ENCODE data around the gene AICDA.

Gene AICDA

DNA sequence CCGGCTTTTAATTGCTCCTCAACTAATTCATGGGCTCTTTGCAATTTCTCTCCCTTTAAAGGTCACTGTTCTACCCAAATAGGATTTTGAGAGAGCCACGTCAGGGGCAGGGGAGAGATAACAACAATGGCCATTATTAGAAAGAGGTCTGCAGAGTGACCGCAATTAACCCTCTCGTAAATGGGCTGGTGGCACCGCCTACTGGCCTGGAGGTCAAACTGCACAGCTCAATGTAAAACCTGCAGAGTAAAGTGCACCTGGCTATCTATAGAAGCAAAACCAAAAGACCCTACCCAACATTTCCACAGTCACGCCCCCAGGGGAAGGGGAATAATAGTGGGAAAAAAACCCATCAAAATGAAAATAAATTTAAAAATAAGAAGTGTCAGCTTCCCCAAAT lies 50.3 kb downstream of the AICDA start:
- TF ChIP-seq, protein P1, sequence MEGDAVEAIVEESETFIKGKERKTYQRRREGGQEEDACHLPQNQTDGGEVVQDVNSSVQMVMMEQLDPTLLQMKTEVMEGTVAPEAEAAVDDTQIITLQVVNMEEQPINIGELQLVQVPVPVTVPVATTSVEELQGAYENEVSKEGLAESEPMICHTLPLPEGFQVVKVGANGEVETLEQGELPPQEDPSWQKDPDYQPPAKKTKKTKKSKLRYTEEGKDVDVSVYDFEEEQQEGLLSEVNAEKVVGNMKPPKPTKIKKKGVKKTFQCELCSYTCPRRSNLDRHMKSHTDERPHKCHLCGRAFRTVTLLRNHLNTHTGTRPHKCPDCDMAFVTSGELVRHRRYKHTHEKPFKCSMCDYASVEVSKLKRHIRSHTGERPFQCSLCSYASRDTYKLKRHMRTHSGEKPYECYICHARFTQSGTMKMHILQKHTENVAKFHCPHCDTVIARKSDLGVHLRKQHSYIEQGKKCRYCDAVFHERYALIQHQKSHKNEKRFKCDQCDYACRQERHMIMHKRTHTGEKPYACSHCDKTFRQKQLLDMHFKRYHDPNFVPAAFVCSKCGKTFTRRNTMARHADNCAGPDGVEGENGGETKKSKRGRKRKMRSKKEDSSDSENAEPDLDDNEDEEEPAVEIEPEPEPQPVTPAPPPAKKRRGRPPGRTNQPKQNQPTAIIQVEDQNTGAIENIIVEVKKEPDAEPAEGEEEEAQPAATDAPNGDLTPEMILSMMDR (conservative IDR thresholded peaks at IDR 0.05; ENCODE audit: control insufficient read depth, insufficient read depth, low read depth, low read length), result peak; percentile 36
- H3K4me3 ChIP-seq (ENCODE audit: control insufficient read depth, low read depth, low read length), result no peak overlapping the region

DNA sequence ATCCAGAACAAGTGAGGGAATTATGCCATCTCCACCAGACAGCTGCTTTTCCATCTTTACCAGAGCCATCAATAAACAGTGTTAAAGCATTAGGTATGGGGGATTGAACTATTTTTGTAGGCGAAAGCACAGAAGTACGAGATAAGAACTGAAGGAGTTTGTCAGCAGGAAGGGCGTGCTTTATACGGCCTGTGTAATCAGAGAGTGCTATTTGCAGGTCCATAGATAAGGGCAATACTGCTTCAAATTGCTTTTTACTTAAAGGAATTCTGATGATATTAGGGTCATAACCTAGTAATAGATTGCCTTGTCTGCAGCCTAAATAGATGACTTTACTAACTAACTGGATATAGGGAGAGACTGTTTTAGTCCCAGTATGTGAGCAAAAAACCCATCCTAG lies 51.6 kb downstream of the AICDA start:
- TF ChIP-seq, protein P1 (conservative IDR thresholded peaks at IDR 0.05; ENCODE audit: control insufficient read depth, insufficient read depth, low read depth, low read length), result no peak
- DNase-seq (ENCODE audit: low read depth), result no peak
- no peak overlapping the region for H3K4me3 ChIP-seq (ENCODE audit: control insufficient read depth, low read depth, low read length)

More for the DNA sequence above, 50.3 kb downstream of the AICDA start:
- peak; percentile 11 for DNase-seq (ENCODE audit: low read depth)

DNA sequence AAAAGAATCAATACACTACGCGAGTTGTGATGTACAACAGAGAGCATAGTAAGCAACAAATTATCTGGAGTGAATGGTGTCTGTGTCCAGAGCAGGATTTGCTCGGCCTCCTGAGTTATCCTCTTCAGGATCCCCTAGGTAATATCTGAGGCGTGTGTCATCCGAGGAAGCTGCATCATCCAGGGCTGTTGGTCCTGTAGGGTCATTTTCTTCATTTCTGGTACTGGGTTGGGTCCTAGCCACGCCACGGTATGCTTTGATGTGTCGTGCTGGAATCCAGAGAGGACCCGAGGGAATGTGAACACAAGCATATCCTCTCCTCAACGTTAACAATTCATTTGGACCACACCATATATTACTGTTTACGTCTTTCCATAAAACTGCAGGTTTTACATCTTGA lies 53.0 kb downstream of the AICDA start:
- TF ChIP-seq, protein P1 (conservative IDR thresholded peaks at IDR 0.05; ENCODE audit: control insufficient read depth, insufficient read depth, low read depth, low read length), result no peak
- DNase-seq (ENCODE audit: low read depth), result no peak

DNA sequence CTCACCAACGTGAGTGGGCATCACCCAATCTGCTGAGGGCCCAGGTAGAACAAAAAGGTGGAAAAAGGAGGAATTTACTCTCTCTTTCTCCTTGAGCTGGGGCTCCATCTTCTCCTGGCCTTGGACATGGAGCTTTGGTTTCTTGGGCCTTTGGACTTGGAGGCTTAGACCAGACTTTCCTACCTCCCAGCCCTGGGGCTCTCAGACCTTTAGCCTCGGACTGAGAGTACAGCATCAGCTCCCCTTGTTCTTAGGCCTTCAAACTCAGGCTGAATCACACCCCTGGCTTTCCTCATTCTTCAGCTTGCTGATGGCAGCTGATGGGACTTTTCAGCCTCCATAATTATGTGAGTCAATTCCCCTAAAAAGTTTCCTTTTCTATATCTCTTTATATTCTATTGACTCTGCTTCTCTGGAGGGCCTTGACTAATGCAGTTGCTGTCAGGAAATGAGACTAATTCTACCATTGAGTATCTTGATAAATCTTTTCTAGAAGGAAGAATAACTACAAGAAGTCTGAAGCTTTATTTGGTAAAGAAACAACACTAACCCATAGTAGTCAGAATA lies 56.0 kb downstream of the AICDA start:
- TF ChIP-seq, protein P1 (conservative IDR thresholded peaks at IDR 0.05; ENCODE audit: control insufficient read depth, insufficient read depth, low read depth, low read length), result no peak
- no peak for DNase-seq (ENCODE audit: low read depth)
- no peak overlapping the region for H3K4me3 ChIP-seq (ENCODE audit: control insufficient read depth, low read depth, low read length)

More for the DNA sequence above, 53.0 kb downstream of the AICDA start:
- no peak overlapping the region for H3K4me3 ChIP-seq (ENCODE audit: control insufficient read depth, low read depth, low read length)

DNA sequence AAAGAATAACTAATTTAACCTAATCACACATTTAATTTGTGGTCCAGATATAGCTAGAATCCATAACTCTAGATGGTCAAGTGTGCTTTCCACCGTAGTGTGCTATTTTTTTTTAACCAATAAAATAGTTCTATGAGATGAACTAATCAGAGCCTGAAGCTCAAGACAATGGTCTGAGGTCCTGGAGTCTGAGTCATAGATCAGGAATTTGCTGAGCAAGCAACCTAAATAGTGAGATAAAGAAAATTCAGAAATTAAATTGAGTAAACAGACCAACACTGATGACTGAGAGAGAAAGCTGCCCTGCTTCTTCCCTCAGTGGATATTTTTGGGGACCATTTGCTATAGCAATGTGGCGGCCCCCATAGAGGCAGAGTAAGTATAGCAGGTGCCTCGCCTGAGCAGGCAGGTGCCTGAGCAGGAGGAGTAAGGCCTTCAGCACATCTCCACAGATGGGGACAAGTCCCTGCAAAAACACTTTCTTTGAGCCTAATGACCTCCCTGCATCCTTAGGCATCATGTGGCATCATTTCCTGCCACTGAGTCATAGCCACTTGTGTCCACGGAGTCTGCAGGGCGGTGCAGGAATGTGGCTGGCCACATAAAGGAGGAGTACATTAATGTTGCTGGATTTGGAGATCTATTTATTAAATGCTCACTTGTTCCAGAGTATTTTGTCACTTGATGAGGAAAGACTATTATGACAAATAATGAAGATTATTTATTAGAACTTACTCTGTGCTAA lies 58.0 kb downstream of the AICDA start:
- TF ChIP-seq, protein P1 (conservative IDR thresholded peaks at IDR 0.05; ENCODE audit: control insufficient read depth, insufficient read depth, low read depth, low read length), result no peak
- H3K4me3 ChIP-seq (ENCODE audit: control insufficient read depth, low read depth, low read length), result no peak overlapping the region
- peak; percentile 30 for DNase-seq (ENCODE audit: low read depth)

DNA sequence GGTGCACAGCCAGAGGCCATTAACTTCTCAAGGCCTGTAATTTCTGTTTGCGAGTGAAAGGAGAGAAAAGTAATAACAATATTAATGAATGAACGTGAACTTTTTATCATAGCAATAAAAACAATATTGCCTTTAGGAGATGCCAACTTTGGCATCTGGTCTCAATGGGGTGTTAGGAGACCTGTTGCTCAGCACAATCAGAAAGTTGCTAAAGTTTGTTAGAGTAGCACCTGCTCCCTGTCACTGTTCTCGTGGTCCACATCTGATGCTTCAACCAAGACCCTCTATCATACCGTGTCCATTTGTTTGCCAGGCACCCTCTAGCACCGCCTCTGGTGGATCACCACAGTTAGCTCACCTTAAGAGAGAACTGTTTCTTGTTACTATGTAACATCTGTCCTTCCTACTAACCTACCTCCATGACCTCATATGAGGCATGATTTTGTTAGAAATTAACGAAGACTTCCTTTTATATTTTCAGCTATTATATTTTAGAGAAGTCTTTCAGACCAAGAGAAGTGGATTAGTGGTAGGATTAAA lies 59.5 kb downstream of the AICDA start:
- TF ChIP-seq, protein P1 (conservative IDR thresholded peaks at IDR 0.05; ENCODE audit: control insufficient read depth, insufficient read depth, low read depth, low read length), result no peak
- no peak for DNase-seq (ENCODE audit: low read depth)
- H3K4me3 ChIP-seq (ENCODE audit: control insufficient read depth, low read depth, low read length), result no peak overlapping the region

Measured in fibroblast of mammary gland (primary cell).